GM04504 (cell line): Measurements from ENCODE around the gene KLK10.

Experiments
- DNase-seq: peaks from one replicate; pipeline ENCODE4 v3.0.0-alpha.2; 2012; ENCODE audit warnings: low read depth

KLK10 gene

DNA sequence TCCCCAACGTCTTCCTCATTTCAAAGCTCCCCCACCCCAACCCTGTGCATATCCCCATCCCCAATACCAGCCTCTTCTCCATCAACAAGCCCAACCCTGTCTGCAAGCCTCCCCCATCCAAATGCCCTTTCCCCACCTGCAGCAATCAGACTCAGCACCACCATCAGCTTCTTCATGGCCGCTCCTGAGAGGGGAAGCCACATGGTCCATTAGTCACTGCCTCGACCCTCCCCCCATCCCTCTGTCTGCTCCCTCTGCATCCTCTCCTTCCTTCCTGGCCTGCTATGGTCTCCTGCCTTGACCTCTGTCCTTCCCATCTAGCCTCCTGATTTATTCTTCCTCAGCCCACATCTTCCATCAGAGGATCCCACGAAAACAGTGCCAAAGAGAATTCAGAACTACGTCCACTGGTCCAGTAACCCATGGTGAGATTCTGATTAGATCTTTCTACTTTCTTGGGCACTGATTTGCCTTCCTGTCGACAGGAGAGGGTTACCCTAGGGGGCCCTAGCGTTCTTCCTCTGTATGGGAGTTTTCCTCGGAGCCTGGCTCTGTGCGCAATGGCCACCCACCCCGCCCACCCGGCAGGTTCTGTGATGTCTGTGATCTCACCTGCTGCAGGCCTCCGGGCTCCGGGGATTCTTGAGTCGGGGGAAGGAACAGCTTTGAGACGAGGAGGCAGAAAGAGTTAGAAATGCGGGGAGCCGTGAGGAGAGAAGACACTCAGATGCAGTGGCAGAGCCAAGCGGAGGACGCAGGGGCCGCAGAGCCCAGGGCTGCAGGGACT, 51.4 kb downstream of the KLK10 start:
- no peak for DNase-seq

GRCh38 chr19:50964266-50964665, 55.2 kb downstream of the KLK10 start:
- no peak for DNase-seq

DNA sequence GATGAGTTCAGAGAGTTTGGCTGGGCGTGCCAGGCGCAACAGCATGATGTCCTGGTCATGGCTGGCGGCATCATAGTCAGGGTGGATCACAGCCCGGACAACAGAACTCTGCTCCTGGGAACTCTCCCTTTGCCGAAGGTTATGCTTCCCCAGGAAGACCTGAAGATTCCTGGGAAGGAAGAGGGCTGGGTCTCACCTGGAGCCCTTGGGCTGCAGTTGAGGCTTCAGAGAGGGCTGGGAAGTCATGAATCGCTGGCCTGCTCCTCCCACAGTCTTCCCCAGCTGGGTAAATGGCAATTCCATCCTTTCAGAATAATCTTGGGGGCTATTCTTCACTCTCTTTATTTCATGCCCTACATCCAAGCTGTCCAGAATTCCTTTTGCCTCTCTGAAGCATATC, 56.1 kb downstream of the KLK10 start:
- DNase-seq: no peak
